Measurements from ENCODE around the gene CCL23.

- no peak for TF ChIP-seq CTCF (conservative IDR thresholded peaks at IDR 0.05 in 1 of 2, IDR thresholded peaks at IDR 0.05 in 1 of 2; ENCODE audit: low read depth in 1 of 2, low read length in 2 of 2)
- TF ChIP-seq EZH2 (IDR thresholded peaks at IDR 0.05; ENCODE audit: low read length, missing control alignments): no peak
Observed at GRCh38 chr17:36066365-36066985, 48.7 kb upstream of the CCL23 start.

Data from fibroblast of lung (primary cell).